Calu3 (cell line): ENCODE results near the gene MSI2. TPM values are rescaled to one million over a fixed set of nuclear protein-coding genes. Genes with fewer than 3 reads are reported as not detected.

Experiments used
- BruUV-seq: library from RNA; stranded (reverse); fragments of 400-500 nt; replicated peaks from 2 replicates; lab custom pipeline; 2021; lab: Mats Ljungman, UMichigan
- CTCF ChIA-PET: fragments of 300-600 bp; sonication (Branson Sonifier 250); formaldehyde crosslinking; loops from one replicate; lab custom pipeline; 2022; ENCODE audit warnings: antibody characterized with exemption; lab: Charles Lee
- DNase-seq: peaks from one replicate; pipeline ENCODE4 v3.0.0; 2022
- H3K27ac Mint-ChIP-seq: one replicate; pipeline ENCODE4 v1.8.0; 2022; ENCODE audit warnings: mixed read lengths; ENCODE audit not compliant: unreplicated experiment
- H3K27me3 Mint-ChIP-seq: one replicate; pipeline ENCODE4 v1.8.0; 2022; ENCODE audit warnings: mixed read lengths; ENCODE audit not compliant: unreplicated experiment
- H3K36me3 Mint-ChIP-seq: one replicate; pipeline ENCODE4 v1.8.0; 2022; ENCODE audit warnings: mild to moderate bottlenecking, moderate library complexity, mixed read lengths; ENCODE audit not compliant: insufficient read depth, unreplicated experiment
- H3K4me1 Mint-ChIP-seq: one replicate; pipeline ENCODE4 v1.8.0; 2022; ENCODE audit warnings: mild to moderate bottlenecking, low read depth, mixed read lengths; ENCODE audit not compliant: unreplicated experiment
- H3K4me3 Mint-ChIP-seq: one replicate; pipeline ENCODE4 v1.8.0; 2022; ENCODE audit warnings: mild to moderate bottlenecking, low read depth, moderate library complexity, mixed read lengths; ENCODE audit not compliant: unreplicated experiment
- H3K9me3 Mint-ChIP-seq: one replicate; pipeline ENCODE4 v1.8.0; 2022; ENCODE audit warnings: low read depth, mixed read lengths; ENCODE audit not compliant: unreplicated experiment
- CTCF ChIP-seq: fragments of 200-600 bp; IDR thresholded peaks from one replicate; pipeline ENCODE4 v1.8.0; 2022; ENCODE audit warnings: antibody characterized with exemption; ENCODE audit not compliant: unreplicated experiment
- intact Hi-C: fragments of 100-400 bp; cut with micrococcal nuclease; formaldehyde crosslinking; loops from one replicate; pipeline ENCODE4 v1.10.0; 2022; ENCODE audit not compliant: unreplicated experiment
- total RNA-seq: library from RNA; stranded (reverse); gene quantifications from 2 replicates; pipeline ENCODE4 v1.2.3, GENCODE V29; 2022

The MSI2 gene
- total RNA-seq, 1 experiment from 2014 or later = 66.4 TPM

- H3K9me3 Mint-ChIP-seq = no peaks in the 10 kb centered on the region
- intact Hi-C loops = no loop called here
- BruUV-seq = no TSS peak
- H3K27me3 Mint-ChIP-seq = peaks cover 65% of the 10 kb centered on the region
- H3K4me1 Mint-ChIP-seq = no peaks in the 10 kb centered on the region
- H3K36me3 Mint-ChIP-seq = no peaks in the 10 kb centered on the region
- no peak for TF ChIP-seq CTCF
- H3K27ac Mint-ChIP-seq = no peak overlapping the region
- no peak overlapping the region for H3K4me3 Mint-ChIP-seq
- no peak for DNase-seq
- CTCF ChIA-PET = no interaction called here
Measured at GRCh38 chr17:57733085-57733484, 476.8 kb downstream of the MSI2 start.

Other genes starting within 250 kb of the MSI2 start
- 41.4 and 48.4 TPM in 2 replicates for gene AKAP1, start 171.3 kb upstream of the MSI2 start, total RNA-seq